Parathyroid adenoma (tissue), 2 donors: Measurements from ENCODE around the gene CACNA1C.

Experiments
- H2AFZ ChIP-seq: fragments of 300-600 bp; sonication (generic); one replicate; pipeline ENCODE4 v1.7.0; 2017; ENCODE audit warnings: antibody characterized with exemption, mild to moderate bottlenecking
- H3K27ac ChIP-seq: fragments of 300-600 bp; sonication (generic); one replicate; pipeline ENCODE4 v1.7.0; 2017
- H3K27me3 ChIP-seq: fragments of 300-600 bp; sonication (generic); one replicate; pipeline ENCODE4 v1.7.0; 2017; ENCODE audit warnings: low read length; ENCODE audit not compliant: control insufficient read depth, insufficient read depth
- H3K36me3 ChIP-seq: fragments of 300-600 bp; sonication (generic); one replicate; pipeline ENCODE4 v1.7.0; 2017; ENCODE audit warnings: low read length; ENCODE audit not compliant: control insufficient read depth, insufficient read depth
- H3K4me1 ChIP-seq: fragments of 300-600 bp; sonication (generic); one replicate; pipeline ENCODE4 v1.7.0; 2017; ENCODE audit warnings: control low read depth
- H3K4me2 ChIP-seq: fragments of 300-600 bp; sonication (generic); one replicate; pipeline ENCODE4 v1.7.0; 2017; ENCODE audit warnings: low read length
- H3K4me3 ChIP-seq: fragments of 300-600 bp; sonication (generic); one replicate; pipeline ENCODE4 v1.7.0; 2017; ENCODE audit warnings: low read depth, low read length
- H3K79me2 ChIP-seq: fragments of 300-600 bp; sonication (generic); one replicate; pipeline ENCODE4 v1.7.0; 2017; ENCODE audit warnings: control low read depth
- H3K9ac ChIP-seq: fragments of 300-600 bp; sonication (generic); one replicate; pipeline ENCODE4 v1.7.0; 2017; ENCODE audit warnings: mild to moderate bottlenecking
- H3K9me3 ChIP-seq: fragments of 300-600 bp; sonication (generic); one replicate; pipeline ENCODE4 v1.7.0; 2017; ENCODE audit warnings: low read length; ENCODE audit not compliant: control insufficient read depth
- TF ChIP-seq, protein P1 (sequence below): fragments of 300-600 bp; sonication (generic); IDR thresholded peaks from one replicate; pipeline ENCODE4 v1.7.0; 2017; ENCODE audit warnings: antibody characterized with exemption, mild to moderate bottlenecking
- donor health status: primary hyperparathyroidism.

Gene CACNA1C

DNA sequence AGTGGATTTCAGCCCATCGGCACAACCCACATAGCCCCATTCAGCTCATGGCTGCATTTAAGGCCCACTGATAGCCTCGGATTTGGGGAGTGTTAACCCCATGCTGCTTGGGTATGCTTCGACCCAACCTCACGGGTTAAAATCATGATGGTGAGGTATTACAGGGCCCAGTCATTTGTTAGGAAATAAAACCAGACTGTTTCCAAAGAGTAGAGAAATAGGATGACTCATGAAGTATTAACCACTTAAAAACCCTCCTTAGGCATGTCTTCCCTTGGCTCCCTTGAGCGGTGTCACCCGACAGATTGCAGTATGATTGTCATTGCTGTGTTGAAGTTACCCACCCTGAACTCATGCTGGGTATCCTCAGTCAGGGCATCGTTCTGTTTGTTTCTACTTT lies 289.1 kb downstream of the CACNA1C start:
- no peaks in the 10 kb centered on the region for H3K36me3 ChIP-seq
- H3K4me1 ChIP-seq, result no peaks in the 10 kb centered on the region
- no peaks in the 10 kb centered on the region for H3K9me3 ChIP-seq
- H3K27ac ChIP-seq, result no peak overlapping the region
- H3K9ac ChIP-seq, result no peak overlapping the region
- no peak overlapping the region for H3K4me2 ChIP-seq
- no peak overlapping the region for H2AFZ ChIP-seq
- no peaks in the 10 kb centered on the region for H3K79me2 ChIP-seq
- no peaks in the 10 kb centered on the region for H3K27me3 ChIP-seq
- TF ChIP-seq, protein P1, sequence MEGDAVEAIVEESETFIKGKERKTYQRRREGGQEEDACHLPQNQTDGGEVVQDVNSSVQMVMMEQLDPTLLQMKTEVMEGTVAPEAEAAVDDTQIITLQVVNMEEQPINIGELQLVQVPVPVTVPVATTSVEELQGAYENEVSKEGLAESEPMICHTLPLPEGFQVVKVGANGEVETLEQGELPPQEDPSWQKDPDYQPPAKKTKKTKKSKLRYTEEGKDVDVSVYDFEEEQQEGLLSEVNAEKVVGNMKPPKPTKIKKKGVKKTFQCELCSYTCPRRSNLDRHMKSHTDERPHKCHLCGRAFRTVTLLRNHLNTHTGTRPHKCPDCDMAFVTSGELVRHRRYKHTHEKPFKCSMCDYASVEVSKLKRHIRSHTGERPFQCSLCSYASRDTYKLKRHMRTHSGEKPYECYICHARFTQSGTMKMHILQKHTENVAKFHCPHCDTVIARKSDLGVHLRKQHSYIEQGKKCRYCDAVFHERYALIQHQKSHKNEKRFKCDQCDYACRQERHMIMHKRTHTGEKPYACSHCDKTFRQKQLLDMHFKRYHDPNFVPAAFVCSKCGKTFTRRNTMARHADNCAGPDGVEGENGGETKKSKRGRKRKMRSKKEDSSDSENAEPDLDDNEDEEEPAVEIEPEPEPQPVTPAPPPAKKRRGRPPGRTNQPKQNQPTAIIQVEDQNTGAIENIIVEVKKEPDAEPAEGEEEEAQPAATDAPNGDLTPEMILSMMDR, result no peak
- no peak overlapping the region for H3K4me3 ChIP-seq

DNA sequence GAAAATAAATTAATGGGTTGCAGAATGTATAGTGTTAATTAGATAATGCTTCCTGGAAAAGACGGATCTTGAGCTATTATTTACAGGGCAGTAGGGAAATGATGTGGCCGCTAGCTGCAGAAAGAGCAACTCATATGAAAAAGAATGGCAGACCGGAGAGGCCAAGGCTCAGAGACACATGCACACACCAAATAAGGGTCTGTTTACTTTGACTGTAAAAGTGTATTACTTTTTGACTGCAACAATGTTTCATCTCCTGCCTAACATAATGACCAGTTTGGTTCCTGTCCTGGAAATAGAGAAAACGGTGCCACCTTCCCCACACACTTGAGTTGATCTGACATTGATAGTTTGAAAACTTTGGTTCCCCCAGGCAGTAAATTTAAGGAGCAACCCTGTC lies 290.9 kb downstream of the CACNA1C start:
- TF ChIP-seq, protein P1, result no peak
- Histone ChIP-seq H3K4me2 (no peak overlapping the region), H3K9ac (no peak overlapping the region), H3K79me2 (no peaks in the 10 kb centered on the region), H3K4me1 (no peaks in the 10 kb centered on the region), H2AFZ (no peak overlapping the region), H3K36me3 (no peaks in the 10 kb centered on the region), H3K27me3 (no peaks in the 10 kb centered on the region), H3K9me3 (no peaks in the 10 kb centered on the region), H3K4me3 (no peak overlapping the region), H3K27ac (no peak overlapping the region)

DNA sequence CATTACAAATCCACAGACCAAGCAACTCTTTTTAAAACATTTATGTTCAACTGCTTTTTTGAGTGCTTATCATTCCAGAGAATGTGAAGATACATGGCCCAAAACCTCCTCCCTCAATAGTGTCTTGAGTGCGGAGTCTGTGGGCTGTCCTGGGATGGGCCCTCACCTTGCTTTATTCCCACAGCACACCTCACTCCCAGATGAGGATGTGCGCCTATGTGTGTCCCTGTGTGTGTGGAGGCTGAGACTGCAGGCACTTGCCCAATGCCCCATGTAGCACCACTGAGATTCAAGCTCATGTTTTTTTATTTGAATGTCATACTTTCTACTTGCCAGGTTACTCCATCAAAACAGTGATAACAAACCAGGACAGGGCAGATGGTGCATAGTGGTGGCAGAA lies 291.7 kb downstream of the CACNA1C start:
- no peak overlapping the region for H3K27ac ChIP-seq
- H3K36me3 ChIP-seq, result no peaks in the 10 kb centered on the region

DNA sequence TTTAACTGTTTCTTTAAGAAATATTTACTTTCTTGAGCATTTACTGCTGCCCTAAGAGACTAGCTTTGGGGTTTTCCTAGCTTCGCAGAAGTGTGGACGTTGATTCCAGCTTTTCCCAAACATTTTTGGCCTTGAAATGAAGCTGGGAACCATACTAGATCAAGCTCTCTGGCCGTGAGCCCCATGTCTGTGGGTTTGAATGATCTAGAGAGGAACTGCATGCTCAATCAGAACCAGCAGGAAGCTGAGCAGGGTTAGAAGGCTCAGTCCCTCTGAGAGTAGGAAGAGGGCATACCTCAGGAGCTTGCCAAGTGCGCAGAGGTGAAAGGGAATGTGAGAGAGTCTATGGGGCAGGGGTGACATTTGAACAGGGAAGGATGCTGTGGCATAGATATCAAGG lies 292.1 kb downstream of the CACNA1C start:
- Histone ChIP-seq H3K4me2 (no peak overlapping the region), H3K36me3 (no peaks in the 10 kb centered on the region), H3K27ac (no peak overlapping the region), H2AFZ (no peak overlapping the region), H3K9me3 (no peaks in the 10 kb centered on the region), H3K4me3 (no peak overlapping the region), H3K79me2 (no peaks in the 10 kb centered on the region), H3K27me3 (no peaks in the 10 kb centered on the region), H3K9ac (no peak overlapping the region), H3K4me1 (no peaks in the 10 kb centered on the region)
- TF ChIP-seq, protein P1, result no peak

More for the DNA sequence above, 291.7 kb downstream of the CACNA1C start:
- no peaks in the 10 kb centered on the region for H3K79me2 ChIP-seq
- no peaks in the 10 kb centered on the region for H3K9me3 ChIP-seq
- no peak overlapping the region for H3K4me2 ChIP-seq
- no peaks in the 10 kb centered on the region for H3K4me1 ChIP-seq
- no peaks in the 10 kb centered on the region for H3K27me3 ChIP-seq
- H2AFZ ChIP-seq, result no peak overlapping the region
- no peak overlapping the region for H3K4me3 ChIP-seq
- TF ChIP-seq, protein P1, result no peak
- H3K9ac ChIP-seq, result no peak overlapping the region

DNA sequence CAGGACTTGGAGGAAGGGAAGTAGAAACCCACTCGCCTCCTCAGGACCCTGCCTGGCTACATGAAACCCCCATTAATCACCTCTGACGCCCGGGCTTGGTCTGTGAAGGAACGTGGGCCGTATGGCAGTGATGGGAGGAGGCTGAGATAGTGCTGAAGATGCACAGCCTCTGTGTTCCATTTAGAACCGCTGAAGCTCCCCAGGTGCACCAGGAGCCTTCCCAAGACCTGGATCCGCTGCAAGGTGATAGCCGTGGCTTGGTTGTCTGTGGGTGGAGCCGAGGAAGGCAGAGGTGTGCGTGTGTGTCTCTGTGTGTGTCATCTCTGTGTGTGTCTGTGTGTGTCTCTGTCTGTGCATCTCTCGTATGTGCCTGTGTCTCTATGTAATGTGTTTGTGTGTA lies 293.1 kb downstream of the CACNA1C start:
- H2AFZ ChIP-seq, result no peak overlapping the region
- no peaks in the 10 kb centered on the region for H3K36me3 ChIP-seq
- no peaks in the 10 kb centered on the region for H3K9me3 ChIP-seq
- no peak overlapping the region for H3K9ac ChIP-seq
- no peak overlapping the region for H3K4me3 ChIP-seq
- H3K4me2 ChIP-seq, result no peak overlapping the region
- TF ChIP-seq, protein P1, result no peak
- H3K4me1 ChIP-seq, result no peaks in the 10 kb centered on the region
- no peak overlapping the region for H3K27ac ChIP-seq
- no peaks in the 10 kb centered on the region for H3K27me3 ChIP-seq
- no peaks in the 10 kb centered on the region for H3K79me2 ChIP-seq
